Measurements from ENCODE around the gene LIMA1.
"Not testable (repeated sequence)": the region's sequence is repeated elsewhere in the genome, so short reads cannot be mapped to it uniquely, and the experiment has no call there.

The LIMA1 gene

GRCh38 chr12:50285253-50285652, 1.9 kb upstream of the LIMA1 start:
- no peak for DNase-seq

DNA sequence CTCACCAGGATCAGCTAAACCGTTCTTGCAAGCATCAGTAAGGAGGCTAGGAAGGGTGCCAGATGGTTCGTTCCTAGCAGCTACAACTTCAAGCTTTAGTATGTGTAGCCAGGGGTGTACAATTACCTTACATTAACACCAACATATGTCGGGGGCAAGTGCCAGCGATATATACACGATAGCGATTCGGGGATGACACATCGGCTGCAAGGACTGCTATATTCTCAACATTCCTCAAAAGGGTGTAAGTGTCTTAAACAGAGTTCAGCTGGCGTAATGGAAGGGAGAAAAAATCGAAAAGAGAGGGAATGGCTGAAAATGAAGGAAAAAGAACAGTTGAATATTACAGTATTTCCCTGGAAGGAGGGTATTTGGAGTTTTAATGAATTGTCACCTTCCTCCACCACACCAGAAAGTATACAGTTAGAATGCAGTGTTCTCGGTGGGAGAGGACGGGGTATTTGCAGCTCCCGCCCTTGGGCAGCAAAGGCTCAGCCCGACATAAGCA, 545 bp downstream of the LIMA1 start:
- no peak for DNase-seq

DNA sequence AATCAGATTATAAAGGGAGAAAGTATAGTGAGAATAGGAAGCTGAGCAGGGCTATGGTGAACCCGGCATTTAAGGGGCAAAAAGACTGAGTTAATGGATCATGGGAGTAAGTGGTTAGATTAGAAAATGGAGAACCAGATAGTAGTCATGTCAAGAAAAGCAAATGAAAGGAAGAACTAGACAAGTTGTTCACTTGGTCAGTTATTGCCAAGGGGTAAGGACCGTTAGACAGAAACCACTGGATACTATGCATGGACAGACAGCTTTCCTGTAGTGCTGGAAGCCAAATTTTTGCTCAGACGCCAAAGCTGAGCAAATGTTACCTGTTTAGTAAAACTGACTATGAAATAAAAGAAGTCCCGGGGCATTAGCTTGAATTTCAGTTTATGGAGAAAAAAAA, 3.8 kb downstream of the LIMA1 start:
- no peak for DNase-seq

GRCh38 chr12:50276912-50277671, 6.2 kb downstream of the LIMA1 start:
- no peak for DNase-seq

GRCh38 chr12:50276068-50276467, 7.3 kb downstream of the LIMA1 start:
- no peak for DNase-seq

DNA sequence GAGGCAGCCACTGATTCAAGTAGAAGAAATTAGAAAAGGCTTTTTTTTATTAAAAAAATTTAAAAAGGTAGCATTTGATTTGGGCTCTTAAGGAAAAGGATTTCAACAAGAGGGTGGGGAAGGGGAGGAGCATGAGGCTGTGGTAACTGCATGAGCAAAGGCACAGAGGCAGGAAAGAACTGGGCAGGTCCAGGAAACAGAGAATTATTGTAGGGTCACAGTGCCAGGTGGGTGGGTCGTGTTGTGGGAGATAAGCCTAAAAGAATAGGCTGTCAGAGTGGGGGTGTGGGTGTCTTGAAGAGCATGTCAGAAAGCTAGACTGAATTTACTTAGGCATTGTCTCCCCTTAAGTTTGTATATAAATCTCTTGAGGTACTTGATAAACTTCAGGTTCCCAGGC, 7.8 kb downstream of the LIMA1 start:
- no peak for DNase-seq

DNA sequence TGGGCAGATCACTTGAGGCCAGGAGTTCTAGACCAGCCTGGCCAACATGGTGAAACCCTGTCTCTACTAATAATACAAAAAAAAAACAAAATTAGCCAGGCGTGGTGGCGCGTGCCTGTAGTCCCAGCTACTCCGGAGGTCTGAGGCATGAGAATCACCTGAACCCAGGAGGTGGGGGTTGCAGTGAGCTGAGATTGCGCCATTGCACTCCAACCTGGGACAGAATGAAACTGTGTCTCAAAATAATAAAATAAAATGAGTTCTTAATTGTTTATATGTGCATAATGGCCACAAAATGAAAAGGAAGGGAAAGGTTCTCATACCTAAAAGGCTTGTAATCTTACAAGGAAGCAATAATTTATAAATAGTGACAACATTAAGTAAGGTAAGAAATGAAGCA, 8.2 kb downstream of the LIMA1 start:
- DNase-seq, result not testable (repeated sequence)

DNA sequence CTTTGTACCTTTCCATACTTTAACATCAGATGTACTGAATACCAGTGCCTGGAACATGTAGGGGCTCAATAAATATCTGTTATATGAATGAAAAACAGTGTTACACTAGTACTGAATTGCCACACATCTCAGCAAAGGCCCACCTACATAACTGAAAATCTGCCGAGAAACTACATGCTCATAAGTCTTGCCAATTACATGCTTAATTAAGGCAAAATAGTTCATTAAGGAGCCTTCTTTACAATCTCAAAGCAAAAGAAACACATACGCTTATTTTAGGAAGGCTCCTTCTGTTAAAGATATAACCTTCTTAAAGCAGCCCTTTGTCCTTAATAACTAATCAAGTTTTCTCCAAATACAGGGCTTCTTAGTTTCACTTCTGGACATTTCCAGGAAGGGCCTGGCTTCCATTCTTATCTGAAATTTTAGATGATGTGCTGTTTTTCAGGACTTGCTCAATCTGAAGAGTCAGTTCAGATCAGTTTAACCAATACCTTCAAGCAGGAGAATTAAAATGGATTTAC, 11.5 kb downstream of the LIMA1 start:
- no peak for DNase-seq

GRCh38 chr12:50268482-50268881, 14.8 kb downstream of the LIMA1 start:
- DNase-seq, result no peak

GRCh38 chr12:50265770-50266524, 17.4 kb downstream of the LIMA1 start:
- DNase-seq, result no peak

DNA sequence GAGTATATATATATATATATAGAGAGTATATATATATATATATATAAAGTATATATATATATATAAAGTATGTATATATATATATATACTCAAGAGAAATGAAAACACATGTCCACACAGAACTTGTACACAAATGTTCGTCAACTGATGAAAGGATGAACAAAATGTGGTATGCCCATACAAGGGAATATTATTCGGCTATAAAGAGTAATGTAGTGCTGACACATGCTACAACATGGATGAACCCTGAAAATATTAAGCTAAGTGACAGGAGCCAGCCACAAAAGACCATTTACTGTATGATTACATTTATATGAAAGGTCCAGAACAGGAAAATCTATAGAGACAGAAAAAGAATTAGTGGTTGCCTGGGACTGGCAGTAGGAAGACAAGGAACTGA, 19.5 kb downstream of the LIMA1 start:
- DNase-seq, result no peak

DNA sequence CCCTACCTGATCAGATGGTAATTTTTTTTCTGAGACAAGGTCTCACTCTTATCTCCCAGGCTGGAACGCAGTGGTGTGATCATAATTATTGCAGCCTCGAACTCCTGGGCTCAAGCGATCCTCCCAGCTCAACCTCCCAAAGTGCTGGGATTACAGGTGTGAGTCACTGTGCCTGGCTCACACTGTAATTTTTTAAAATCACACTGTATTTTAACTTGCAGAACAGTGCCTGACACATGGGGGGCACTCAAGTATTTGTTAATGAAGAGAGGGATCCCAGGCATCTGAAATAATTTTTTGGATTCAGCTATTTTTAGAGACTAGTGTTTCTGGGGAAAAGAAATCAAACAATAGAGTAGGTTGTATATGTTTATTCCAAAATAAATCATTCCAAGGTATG, 21.7 kb downstream of the LIMA1 start:
- no peak for DNase-seq

DNA sequence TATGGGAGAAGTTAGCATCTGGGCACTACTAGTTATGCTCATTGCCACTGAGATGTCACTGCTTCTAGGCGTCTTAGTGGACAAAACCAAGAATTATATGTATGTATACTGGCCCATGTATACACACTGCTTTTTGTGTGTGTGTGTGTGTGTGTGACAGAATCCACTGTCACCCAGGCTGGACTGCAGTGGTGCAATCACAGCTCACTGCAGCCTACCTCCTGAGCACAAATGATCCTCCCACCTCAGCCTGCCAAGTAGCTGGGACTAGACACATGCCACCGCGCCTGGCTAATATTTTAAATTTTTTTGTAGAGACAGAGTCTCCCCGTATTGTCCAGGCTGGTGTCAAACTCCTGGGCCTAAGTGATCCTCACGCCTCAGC, 25.2 kb downstream of the LIMA1 start:
- DNase-seq, result no peak

GRCh38 chr12:50257236-50258166, 25.8 kb downstream of the LIMA1 start:
- no peak for DNase-seq

- no peak for DNase-seq
Measured at GRCh38 chr12:50256761-50257160, 26.6 kb downstream of the LIMA1 start.

- DNase-seq, result no peak
Measured at GRCh38 chr12:50252977-50253602, 30.2 kb downstream of the LIMA1 start.

- DNase-seq, result no peak
Measured at GRCh38 chr12:50251619-50252252, 31.6 kb downstream of the LIMA1 start.

GRCh38 chr12:50249464-50250182, 33.7 kb downstream of the LIMA1 start:
- DNase-seq, result no peak

DNA sequence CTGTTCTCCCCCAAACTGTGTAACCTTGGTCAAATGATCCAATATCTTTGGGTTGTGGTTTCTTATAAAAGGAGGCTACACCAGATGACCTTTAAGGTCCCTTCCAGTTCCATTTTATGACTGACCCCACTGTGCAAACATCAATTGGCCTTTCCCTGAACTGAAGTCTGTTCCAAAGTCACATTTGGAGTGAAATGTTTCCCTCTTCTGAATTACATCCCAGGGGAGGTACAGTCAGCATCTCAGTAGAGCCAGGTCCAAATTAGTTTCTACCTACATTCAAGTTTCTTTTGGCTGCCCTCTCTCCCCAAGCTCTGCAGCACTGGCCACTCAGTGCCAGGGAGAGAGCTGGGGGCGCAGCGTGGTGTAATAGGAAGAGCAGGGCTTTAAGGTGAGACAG, 34.4 kb downstream of the LIMA1 start:
- DNase-seq, result no peak

DNA sequence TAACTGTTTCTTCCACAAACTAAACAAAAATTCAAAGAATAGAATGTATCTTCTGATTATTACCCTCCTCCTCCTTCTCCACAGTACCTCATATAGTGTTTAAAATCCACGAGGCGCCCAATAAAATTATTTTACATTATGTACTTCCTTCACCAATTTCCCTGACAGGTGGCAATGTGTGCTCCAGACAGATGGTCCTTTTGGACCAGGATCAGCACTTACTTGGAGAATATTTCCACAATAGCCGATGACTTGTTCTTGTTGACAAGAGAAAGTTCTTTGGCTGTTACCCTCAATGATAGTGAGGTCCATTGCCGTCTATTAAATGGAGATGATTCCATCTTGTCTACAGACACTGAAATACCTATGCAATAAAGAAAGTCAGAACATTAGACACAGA, 34.9 kb downstream of the LIMA1 start:
- DNase-seq, result no peak

DNA sequence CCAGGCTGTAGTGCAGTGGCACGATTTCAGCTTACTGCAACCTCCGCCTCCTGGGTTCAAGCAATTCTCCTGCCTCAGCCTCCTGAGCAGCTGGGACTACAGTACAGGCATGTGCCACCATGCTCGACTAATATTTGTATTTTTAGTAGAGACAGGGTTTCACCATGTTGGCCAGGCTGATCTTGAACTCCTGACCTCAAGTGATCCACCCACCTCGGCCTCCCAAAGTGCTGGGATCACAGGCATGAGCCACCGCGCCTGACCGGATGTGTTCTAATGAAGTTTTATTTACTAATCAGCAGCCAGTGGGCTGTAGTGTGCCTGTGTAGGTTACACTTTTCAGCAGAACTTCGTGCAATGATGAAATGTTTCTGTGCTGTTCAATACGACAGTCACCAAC, 35.7 kb downstream of the LIMA1 start:
- DNase-seq, result not testable (repeated sequence)

Measured in GF-D8 (cell line).